DOHH2 (cell line): ENCODE measurements around the gene PIGR.

Experiments
- H3F3A ChIP-seq: fragments of 200-600 bp; sonication (generic), shearing (Covaris generic); 2 replicates; pipeline ENCODE4 v1.6.0; 2016; ENCODE audit warnings: antibody characterized with exemption, mild to moderate bottlenecking; ENCODE audit not compliant: control insufficient read depth, insufficient read depth
- H3K27ac ChIP-seq: fragments of 200-600 bp; sonication (generic); 2 replicates; pipeline ENCODE4 v1.5.1; 2014; ENCODE audit warnings: low read depth, mild to moderate bottlenecking, low read length, moderate library complexity
- H3K27me3 ChIP-seq: fragments of 200-600 bp; sonication (generic); 2 replicates; pipeline ENCODE4 v1.6.1; 2014; ENCODE audit warnings: mild to moderate bottlenecking, low read length, mixed read lengths; ENCODE audit not compliant: control insufficient read depth
- H3K36me3 ChIP-seq: fragments of 200-600 bp; sonication (generic); 2 replicates; pipeline ENCODE4 v1.6.1; 2014; ENCODE audit warnings: mild to moderate bottlenecking, low read length, moderate library complexity, mixed read lengths; ENCODE audit not compliant: control insufficient read depth
- H3K4me1 ChIP-seq: fragments of 200-600 bp; sonication (generic); 2 replicates; pipeline ENCODE4 v1.6.1; 2014; ENCODE audit warnings: mild to moderate bottlenecking, low read length, mixed read lengths; ENCODE audit not compliant: control insufficient read depth
- H3K4me2 ChIP-seq: fragments of 200-600 bp; sonication (generic); 2 replicates; pipeline ENCODE4 v1.6.0; 2014; ENCODE audit warnings: mild to moderate bottlenecking, low read length, moderate library complexity
- H3K4me3 ChIP-seq: fragments of 200-600 bp; sonication (generic); 2 replicates; pipeline ENCODE4 v1.5.1; 2014; ENCODE audit warnings: mild to moderate bottlenecking, low read length, mixed read lengths
- H3K79me2 ChIP-seq: fragments of 200-600 bp; sonication (generic); 2 replicates; pipeline ENCODE4 v1.6.1; 2014; ENCODE audit warnings: mild to moderate bottlenecking, low read length, mixed read lengths; ENCODE audit not compliant: control insufficient read depth
- H3K9me2 ChIP-seq: fragments of 200-600 bp; sonication (generic); replicated peaks from 2 replicates; pipeline ENCODE4 v1.6.1; 2014; ENCODE audit warnings: mild to moderate bottlenecking, low read length, mixed read lengths; ENCODE audit not compliant: control insufficient read depth
- H3K9me3 ChIP-seq: fragments of 200-600 bp; sonication (generic); 2 replicates; pipeline ENCODE4 v1.6.1; 2014; ENCODE audit warnings: antibody characterized with exemption, low read length, mixed read lengths; ENCODE audit not compliant: control insufficient read depth, insufficient read depth
- H4K20me1 ChIP-seq: fragments of 200-600 bp; sonication (generic); 2 replicates; pipeline ENCODE4 v1.6.0; 2014; ENCODE audit warnings: low read depth, mild to moderate bottlenecking, antibody characterized with exemption, low read length, moderate library complexity; ENCODE audit not compliant: control insufficient read depth, insufficient read depth
- EZH2phosphoT487 ChIP-seq: fragments of 200-600 bp; sonication (generic); IDR thresholded peaks from 2 replicates; pipeline ENCODE4 v1.6.1; 2017; ENCODE audit warnings: borderline replicate concordance, mild to moderate bottlenecking, antibody characterized with exemption, low read length, moderate library complexity, mixed read lengths
- TF ChIP-seq, protein P1 (sequence below): fragments of 200-600 bp; sonication (generic); IDR thresholded peaks from one replicate; pipeline ENCODE4 v1.5.1; 2014; ENCODE audit warnings: antibody characterized with exemption, mild to moderate bottlenecking, low read depth, low read length; ENCODE audit not compliant: poor library complexity, severe bottlenecking

Gene PIGR

DNA sequence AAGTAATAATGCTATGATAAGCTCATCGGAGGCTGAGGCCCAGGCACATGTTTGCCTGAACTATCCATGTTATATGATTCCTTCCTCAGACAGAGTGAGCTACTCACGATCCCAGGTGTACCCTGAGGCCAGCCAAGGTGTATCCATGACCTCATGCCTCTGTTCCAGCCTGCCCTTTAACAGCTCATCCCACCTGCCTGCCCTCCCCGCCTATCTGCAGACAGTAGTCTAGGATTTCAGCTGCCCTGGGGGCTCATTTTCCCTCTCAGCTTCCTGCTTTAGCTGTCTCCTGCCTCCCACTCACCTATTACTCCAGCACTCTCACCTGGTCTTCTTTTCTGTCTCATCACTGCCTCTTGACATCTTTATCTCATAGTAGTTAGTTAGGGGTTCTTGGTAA is 50.9 kb downstream of the PIGR start:
- H3K27ac ChIP-seq, result no peak overlapping the region
- no peaks in the 10 kb centered on the region for H3K9me3 ChIP-seq
- H3K27me3 ChIP-seq, result peaks cover 29% of the 10 kb centered on the region
- no peaks in the 10 kb centered on the region for H3K9me2 ChIP-seq
- H3K36me3 ChIP-seq, result no peaks in the 10 kb centered on the region
- no peak overlapping the region for H3K4me3 ChIP-seq
- H4K20me1 ChIP-seq, result no peaks in the 10 kb centered on the region
- no peaks in the 10 kb centered on the region for H3F3A ChIP-seq
- TF ChIP-seq EZH2phosphoT487, result no peak
- TF ChIP-seq, protein P1, sequence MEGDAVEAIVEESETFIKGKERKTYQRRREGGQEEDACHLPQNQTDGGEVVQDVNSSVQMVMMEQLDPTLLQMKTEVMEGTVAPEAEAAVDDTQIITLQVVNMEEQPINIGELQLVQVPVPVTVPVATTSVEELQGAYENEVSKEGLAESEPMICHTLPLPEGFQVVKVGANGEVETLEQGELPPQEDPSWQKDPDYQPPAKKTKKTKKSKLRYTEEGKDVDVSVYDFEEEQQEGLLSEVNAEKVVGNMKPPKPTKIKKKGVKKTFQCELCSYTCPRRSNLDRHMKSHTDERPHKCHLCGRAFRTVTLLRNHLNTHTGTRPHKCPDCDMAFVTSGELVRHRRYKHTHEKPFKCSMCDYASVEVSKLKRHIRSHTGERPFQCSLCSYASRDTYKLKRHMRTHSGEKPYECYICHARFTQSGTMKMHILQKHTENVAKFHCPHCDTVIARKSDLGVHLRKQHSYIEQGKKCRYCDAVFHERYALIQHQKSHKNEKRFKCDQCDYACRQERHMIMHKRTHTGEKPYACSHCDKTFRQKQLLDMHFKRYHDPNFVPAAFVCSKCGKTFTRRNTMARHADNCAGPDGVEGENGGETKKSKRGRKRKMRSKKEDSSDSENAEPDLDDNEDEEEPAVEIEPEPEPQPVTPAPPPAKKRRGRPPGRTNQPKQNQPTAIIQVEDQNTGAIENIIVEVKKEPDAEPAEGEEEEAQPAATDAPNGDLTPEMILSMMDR, result no peak
- H3K79me2 ChIP-seq, result no peaks in the 10 kb centered on the region
- H3K4me1 ChIP-seq, result peaks cover 9% of the 10 kb centered on the region
- no peak overlapping the region for H3K4me2 ChIP-seq

DNA sequence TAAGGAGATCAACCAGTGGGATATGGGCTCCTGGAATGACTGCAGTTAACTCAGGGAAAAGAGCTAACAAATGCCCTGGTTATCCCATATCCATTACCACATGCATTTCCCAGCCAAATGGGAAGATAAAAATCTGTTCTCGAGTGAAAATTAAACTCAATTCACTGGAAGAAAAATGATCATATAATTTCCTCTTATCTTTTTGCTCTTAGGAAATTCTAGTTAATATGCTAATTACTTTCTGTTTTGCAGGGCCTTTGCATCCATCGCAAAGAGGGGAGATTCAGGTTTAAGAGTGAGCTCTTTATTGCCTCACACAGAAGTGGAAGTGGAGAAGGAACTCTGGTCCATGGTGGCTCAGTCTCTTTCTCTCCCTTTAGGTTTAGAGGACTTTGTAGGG is 52.9 kb downstream of the PIGR start:
- Histone ChIP-seq H3K4me2 (no peak overlapping the region), H3K79me2 (no peaks in the 10 kb centered on the region), H3K27ac (no peak overlapping the region), H3K36me3 (no peaks in the 10 kb centered on the region), H3K9me2 (no peaks in the 10 kb centered on the region), H3K9me3 (no peaks in the 10 kb centered on the region), H4K20me1 (no peaks in the 10 kb centered on the region), H3F3A (no peaks in the 10 kb centered on the region), H3K4me1 (peaks cover 10% of the 10 kb centered on the region), H3K4me3 (no peak overlapping the region), H3K27me3 (peaks cover 37% of the 10 kb centered on the region)
- no peak for TF ChIP-seq EZH2phosphoT487
- TF ChIP-seq, protein P1, result no peak

DNA sequence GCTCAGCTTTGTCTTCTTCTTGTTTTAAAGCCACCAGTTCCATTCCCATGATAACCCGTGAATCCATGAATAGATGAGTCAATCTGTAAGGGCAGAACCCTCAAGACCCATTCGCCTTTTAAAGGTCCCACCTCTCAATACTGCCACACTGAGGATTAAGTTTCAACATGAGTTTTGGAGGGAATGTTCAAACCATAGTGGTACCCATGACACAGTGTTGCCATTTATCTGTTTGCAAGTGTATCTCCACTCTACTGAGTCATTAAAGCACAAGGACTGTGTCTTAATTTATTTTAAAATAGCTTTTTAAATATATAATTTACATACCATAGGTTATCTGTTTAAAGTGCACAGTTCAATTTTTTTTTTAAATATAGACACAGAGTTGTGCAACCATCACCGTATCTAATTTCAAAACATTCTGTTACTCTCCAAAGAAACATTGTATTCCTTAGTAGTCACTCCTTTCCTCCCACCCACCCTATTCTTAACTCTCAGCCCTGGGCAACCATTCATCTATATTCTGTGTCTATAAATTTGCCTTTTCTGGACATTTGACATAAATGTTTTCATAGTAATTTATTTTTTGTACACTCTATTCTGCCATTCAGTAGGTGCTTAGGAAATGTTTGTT is 53.8 kb downstream of the PIGR start:
- Histone ChIP-seq H3K9me3 (no peaks in the 10 kb centered on the region), H3K4me2 (no peak overlapping the region), H3K27me3 (peaks cover 44% of the 10 kb centered on the region), H3K27ac (no peak overlapping the region), H4K20me1 (no peaks in the 10 kb centered on the region), H3K4me3 (no peak overlapping the region), H3K79me2 (no peaks in the 10 kb centered on the region), H3K4me1 (peaks cover 10% of the 10 kb centered on the region), H3K36me3 (no peaks in the 10 kb centered on the region), H3F3A (no peaks in the 10 kb centered on the region), H3K9me2 (no peaks in the 10 kb centered on the region)
- TF ChIP-seq, protein P1, result no peak
- no peak for TF ChIP-seq EZH2phosphoT487

DNA sequence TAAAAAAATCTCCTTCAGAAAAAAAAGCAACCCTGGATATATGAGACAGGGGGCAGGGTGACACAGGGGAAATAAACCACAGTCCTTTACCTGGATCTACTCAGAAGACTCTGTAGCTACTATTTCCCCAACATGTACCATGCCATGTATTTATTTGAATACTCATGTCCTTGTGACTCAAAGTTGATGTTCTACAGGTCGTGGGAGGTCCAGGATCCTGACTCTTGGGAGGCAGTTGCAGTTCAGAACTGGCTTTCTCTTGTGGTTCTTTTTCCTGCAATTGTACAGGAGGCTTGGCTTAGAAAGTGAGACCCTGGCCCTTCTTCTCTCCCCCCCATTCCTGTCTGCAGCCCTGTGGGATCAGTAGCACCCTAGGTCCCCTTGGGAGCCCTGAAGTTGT is 54.9 kb downstream of the PIGR start:
- Histone ChIP-seq H3K4me1 (peaks cover 10% of the 10 kb centered on the region), H4K20me1 (no peaks in the 10 kb centered on the region), H3K4me2 (no peak overlapping the region), H3K36me3 (no peaks in the 10 kb centered on the region), H3K27me3 (peaks cover 46% of the 10 kb centered on the region), H3K79me2 (no peaks in the 10 kb centered on the region), H3K9me3 (no peaks in the 10 kb centered on the region), H3K4me3 (no peak overlapping the region), H3K9me2 (no peaks in the 10 kb centered on the region), H3F3A (no peaks in the 10 kb centered on the region), H3K27ac (no peak overlapping the region)
- no peak for TF ChIP-seq EZH2phosphoT487
- TF ChIP-seq, protein P1, result no peak
